MCF 10A (cell line): ENCODE measurements around the gene CALN1. TPM values are rescaled to one million over a fixed set of nuclear protein-coding genes. Genes with fewer than 3 reads are reported as not detected.

Experiments used
- BruUV-seq: library from RNA; stranded (reverse); fragments of 400-500 nt; replicated peaks from 2 replicates; lab custom pipeline; 2021; lab: Mats Ljungman, UMichigan
- CTCF ChIA-PET: fragments of 300-600 bp; sonication (Branson Sonifier 250); formaldehyde crosslinking; extraction: SDS; loops from one replicate; lab custom pipeline; 2021; ENCODE audit warnings: antibody characterized with exemption, inconsistent platforms; lab: Yijun Ruan, JAX
- POLR2A ChIA-PET: fragments of 300-600, 350-650 bp; sonication (Branson Sonifier 250); formaldehyde crosslinking; extraction: SDS; loops from one replicate; lab custom pipeline; 2020; ENCODE audit warnings: antibody characterized with exemption, inconsistent platforms; lab: Yijun Ruan, JAX
- DNase-seq: peaks from one replicate; pipeline ENCODE4 v3.0.0-alpha.2; 2018; ENCODE audit not compliant: unreplicated experiment
- H3K27ac Mint-ChIP-seq: one replicate; pipeline ENCODE4 v1.8.0; 2022; ENCODE audit warnings: mild to moderate bottlenecking, low read depth, mixed read lengths; ENCODE audit not compliant: unreplicated experiment
- H3K27me3 Mint-ChIP-seq: one replicate; pipeline ENCODE4 v1.8.0; 2022; ENCODE audit warnings: mixed read lengths; ENCODE audit not compliant: insufficient read depth, unreplicated experiment
- H3K36me3 Mint-ChIP-seq: one replicate; pipeline ENCODE4 v1.8.0; 2022; ENCODE audit warnings: mild to moderate bottlenecking, moderate library complexity, mixed read lengths; ENCODE audit not compliant: insufficient read depth, unreplicated experiment
- H3K4me1 Mint-ChIP-seq: one replicate; pipeline ENCODE4 v1.8.0; 2022; ENCODE audit warnings: mixed read lengths; ENCODE audit not compliant: insufficient read depth, unreplicated experiment
- H3K4me3 Mint-ChIP-seq: one replicate; pipeline ENCODE4 v1.8.0; 2022; ENCODE audit warnings: mild to moderate bottlenecking, moderate library complexity, mixed read lengths; ENCODE audit not compliant: unreplicated experiment
- H3K9me3 Mint-ChIP-seq: one replicate; pipeline ENCODE4 v1.8.0; 2022; ENCODE audit warnings: mixed read lengths; ENCODE audit not compliant: unreplicated experiment
- intact Hi-C: fragments of 100-400 bp; cut with micrococcal nuclease; formaldehyde crosslinking; loops from 2 replicates; pipeline ENCODE4 v1.14.1; 2022
- total RNA-seq: library from RNA; stranded (reverse); gene quantifications from 2 replicates; pipeline ENCODE4 v1.2.3, GENCODE V29; 2022
- TF ChIP-seq, protein P1 (sequence below): fragments of 200-600 bp; IDR thresholded peaks from one replicate; pipeline ENCODE4 v1.8.0; 2022; ENCODE audit warnings: antibody characterized with exemption, mild to moderate bottlenecking; ENCODE audit not compliant: unreplicated experiment

Gene CALN1
- total RNA-seq, 1 experiment from 2014 or later = not detected

GRCh38 chr7:71970725-71971124 lies 441.4 kb downstream of the CALN1 start:
- H3K27ac Mint-ChIP-seq = no peak overlapping the region
- TF ChIP-seq, protein P1, sequence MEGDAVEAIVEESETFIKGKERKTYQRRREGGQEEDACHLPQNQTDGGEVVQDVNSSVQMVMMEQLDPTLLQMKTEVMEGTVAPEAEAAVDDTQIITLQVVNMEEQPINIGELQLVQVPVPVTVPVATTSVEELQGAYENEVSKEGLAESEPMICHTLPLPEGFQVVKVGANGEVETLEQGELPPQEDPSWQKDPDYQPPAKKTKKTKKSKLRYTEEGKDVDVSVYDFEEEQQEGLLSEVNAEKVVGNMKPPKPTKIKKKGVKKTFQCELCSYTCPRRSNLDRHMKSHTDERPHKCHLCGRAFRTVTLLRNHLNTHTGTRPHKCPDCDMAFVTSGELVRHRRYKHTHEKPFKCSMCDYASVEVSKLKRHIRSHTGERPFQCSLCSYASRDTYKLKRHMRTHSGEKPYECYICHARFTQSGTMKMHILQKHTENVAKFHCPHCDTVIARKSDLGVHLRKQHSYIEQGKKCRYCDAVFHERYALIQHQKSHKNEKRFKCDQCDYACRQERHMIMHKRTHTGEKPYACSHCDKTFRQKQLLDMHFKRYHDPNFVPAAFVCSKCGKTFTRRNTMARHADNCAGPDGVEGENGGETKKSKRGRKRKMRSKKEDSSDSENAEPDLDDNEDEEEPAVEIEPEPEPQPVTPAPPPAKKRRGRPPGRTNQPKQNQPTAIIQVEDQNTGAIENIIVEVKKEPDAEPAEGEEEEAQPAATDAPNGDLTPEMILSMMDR = no peak
- no peaks in the 10 kb centered on the region for H3K4me1 Mint-ChIP-seq
- no peaks in the 10 kb centered on the region for H3K9me3 Mint-ChIP-seq
- no TSS peak for BruUV-seq
- no peaks in the 10 kb centered on the region for H3K27me3 Mint-ChIP-seq
- POLR2A ChIA-PET = no interaction called here
- DNase-seq = no peak
- no peak overlapping the region for H3K4me3 Mint-ChIP-seq
- intact Hi-C loops = no loop called here
- CTCF ChIA-PET = no interaction called here
- H3K36me3 Mint-ChIP-seq = no peaks in the 10 kb centered on the region

DNA sequence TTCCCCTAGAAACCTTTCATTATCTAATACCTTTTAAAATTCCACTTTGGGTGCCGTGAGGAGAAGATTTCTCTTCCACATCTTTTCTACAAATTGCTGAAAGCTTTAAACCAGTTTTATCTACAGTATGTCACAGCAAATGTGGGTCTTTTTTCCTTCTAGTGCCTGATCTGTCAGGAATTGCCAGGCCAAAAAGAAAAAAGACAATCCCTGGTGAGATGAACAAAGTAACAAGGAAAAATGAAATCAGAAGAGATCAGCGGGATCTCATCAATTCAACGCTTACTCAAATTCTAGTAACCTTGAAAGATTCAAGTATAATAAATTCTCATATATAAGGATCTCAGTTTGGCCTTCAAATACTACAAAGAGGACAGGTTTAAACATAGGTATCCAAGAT lies 449.5 kb downstream of the CALN1 start:
- Mint-ChIP-seq H3K4me1 (no peaks in the 10 kb centered on the region), H3K36me3 (no peaks in the 10 kb centered on the region), H3K4me3 (no peak overlapping the region), H3K9me3 (no peaks in the 10 kb centered on the region), H3K27ac (no peak overlapping the region), H3K27me3 (peaks cover 12% of the 10 kb centered on the region)
- no peak for DNase-seq
- intact Hi-C loops = no loop called here
- ChIA-PET POLR2A (no interaction called here), CTCF (no interaction called here)
- TF ChIP-seq, protein P1 = no peak
- no TSS peak for BruUV-seq

GRCh38 chr7:71961283-71961682 lies 450.9 kb downstream of the CALN1 start:
- H3K4me1 Mint-ChIP-seq = no peaks in the 10 kb centered on the region
- ChIA-PET CTCF (no interaction called here), POLR2A (no interaction called here)
- TF ChIP-seq, protein P1 = no peak
- H3K27ac Mint-ChIP-seq = no peak overlapping the region
- no peaks in the 10 kb centered on the region for H3K9me3 Mint-ChIP-seq
- no peaks in the 10 kb centered on the region for H3K36me3 Mint-ChIP-seq
- H3K4me3 Mint-ChIP-seq = no peak overlapping the region
- BruUV-seq = no TSS peak
- intact Hi-C loops = no loop called here
- H3K27me3 Mint-ChIP-seq = peaks cover 12% of the 10 kb centered on the region
- DNase-seq = no peak

DNA sequence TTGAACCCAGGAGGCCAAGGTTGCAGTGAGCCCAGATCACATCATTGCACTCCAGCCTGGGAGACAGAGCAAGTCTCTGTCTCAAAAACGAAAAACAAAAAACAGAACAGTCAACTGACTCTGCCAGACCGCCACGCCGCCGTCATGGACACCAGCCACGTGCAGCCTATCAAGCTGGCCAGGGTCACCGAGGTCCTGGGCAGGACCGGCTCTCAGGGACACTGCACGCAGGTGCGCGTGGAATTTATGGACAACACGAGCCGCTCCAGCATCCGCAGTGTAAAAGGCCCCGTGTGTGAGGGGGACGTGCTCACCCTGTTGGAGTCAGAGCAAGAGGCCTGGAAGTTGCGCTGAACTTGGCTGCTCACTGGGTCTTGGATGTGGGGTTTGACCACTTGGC lies 470.0 kb downstream of the CALN1 start:
- Mint-ChIP-seq H3K36me3 (no peaks in the 10 kb centered on the region), H3K9me3 (no peaks in the 10 kb centered on the region), H3K27ac (no peak overlapping the region), H3K4me3 (no peak overlapping the region), H3K4me1 (peaks cover 7% of the 10 kb centered on the region), H3K27me3 (no peaks in the 10 kb centered on the region)
- intact Hi-C loops = no loop called here
- no peak for DNase-seq
- CTCF ChIA-PET = no interaction called here
- POLR2A ChIA-PET = no interaction called here
- TF ChIP-seq, protein P1 = no peak
- no TSS peak for BruUV-seq
